ENCODE measurements around the gene CDHR2. TPM values are rescaled to one million over a fixed set of nuclear protein-coding genes. Genes with fewer than 3 reads are reported as not detected.
A peak's percentile ranks its signal among the peaks of the same experiment; 100 is the strongest.
"Not testable (repeated sequence)": the region's sequence is repeated elsewhere in the genome, so short reads cannot be mapped to it uniquely, and the experiment has no call there.

Gene CDHR2
- total RNA-seq, 1 donor from 2014 or later: 0.64 TPM

- Mint-ChIP-seq H3K27ac (no peak overlapping the region), H3K9me3 (peaks cover 7% of the 10 kb centered on the region), H3K27me3 (ENCODE audit: low read depth) (no peaks in the 10 kb centered on the region), H3K4me1 (ENCODE audit: low read depth) (no peaks in the 10 kb centered on the region), H3K4me3 (ENCODE audit: low read depth) (no peak overlapping the region), H3K36me3 (ENCODE audit: low read depth) (no peaks in the 10 kb centered on the region)
- DNase-seq (ENCODE audit: low spot score): no peak
- intact Hi-C loops (cut with micrococcal nuclease): no loop called here
Observed at GRCh38 chr5:176587398-176587797, 38.3 kb downstream of the CDHR2 start.

GRCh38 chr5:176588297-176588696 is 39.2 kb downstream of the CDHR2 start:
- H3K4me3 Mint-ChIP-seq (ENCODE audit: low read depth): no peak overlapping the region
- H3K27me3 Mint-ChIP-seq (ENCODE audit: low read depth): no peaks in the 10 kb centered on the region
- DNase-seq (ENCODE audit: low spot score): no peak
- no peak overlapping the region for H3K27ac Mint-ChIP-seq
- intact Hi-C loops (cut with micrococcal nuclease): no loop called here
- H3K36me3 Mint-ChIP-seq (ENCODE audit: low read depth): no peaks in the 10 kb centered on the region
- H3K4me1 Mint-ChIP-seq (ENCODE audit: low read depth): no peaks in the 10 kb centered on the region
- H3K9me3 Mint-ChIP-seq: peaks cover 7% of the 10 kb centered on the region

- no peaks in the 10 kb centered on the region for H3K27me3 Mint-ChIP-seq (ENCODE audit: low read depth)
- intact Hi-C loops (cut with micrococcal nuclease): no loop called here
- no peak for DNase-seq (ENCODE audit: low spot score)
- no peak overlapping the region for H3K4me3 Mint-ChIP-seq (ENCODE audit: low read depth)
- no peak overlapping the region for H3K27ac Mint-ChIP-seq
- no peaks in the 10 kb centered on the region for H3K4me1 Mint-ChIP-seq (ENCODE audit: low read depth)
- H3K9me3 Mint-ChIP-seq: peaks cover 7% of the 10 kb centered on the region
- H3K36me3 Mint-ChIP-seq (ENCODE audit: low read depth): no peaks in the 10 kb centered on the region
Observed at GRCh38 chr5:176589039-176589769, 40.1 kb downstream of the CDHR2 start.

- Mint-ChIP-seq H3K27ac (no peak overlapping the region), H3K4me1 (ENCODE audit: low read depth) (no peaks in the 10 kb centered on the region), H3K4me3 (ENCODE audit: low read depth) (no peak overlapping the region), H3K9me3 (peaks cover 5% of the 10 kb centered on the region), H3K36me3 (ENCODE audit: low read depth) (no peaks in the 10 kb centered on the region), H3K27me3 (ENCODE audit: low read depth) (peaks cover 2% of the 10 kb centered on the region)
- DNase-seq (ENCODE audit: low spot score): no peak
- intact Hi-C loops (cut with micrococcal nuclease): no loop called here
Observed at GRCh38 chr5:176590035-176590717, 41.0 kb downstream of the CDHR2 start.

- H3K4me1 Mint-ChIP-seq (ENCODE audit: low read depth); DNase-seq (ENCODE audit: low spot score); H3K27me3 Mint-ChIP-seq (ENCODE audit: low read depth); H3K4me3 Mint-ChIP-seq (ENCODE audit: low read depth); H3K27ac Mint-ChIP-seq; H3K9me3 Mint-ChIP-seq; H3K36me3 Mint-ChIP-seq (ENCODE audit: low read depth); intact Hi-C loops (cut with micrococcal nuclease): not testable (repeated sequence)
Observed at GRCh38 chr5:176591667-176592066, 42.5 kb downstream of the CDHR2 start.

- no peaks in the 10 kb centered on the region for H3K36me3 Mint-ChIP-seq (ENCODE audit: low read depth)
- DNase-seq (ENCODE audit: low spot score): no peak
- H3K9me3 Mint-ChIP-seq: no peaks in the 10 kb centered on the region
- H3K4me1 Mint-ChIP-seq (ENCODE audit: low read depth): no peaks in the 10 kb centered on the region
- H3K27me3 Mint-ChIP-seq (ENCODE audit: low read depth): peaks cover 2% of the 10 kb centered on the region
- intact Hi-C loops (cut with micrococcal nuclease): no loop called here
- no peak overlapping the region for H3K27ac Mint-ChIP-seq
- H3K4me3 Mint-ChIP-seq (ENCODE audit: low read depth): no peak overlapping the region
Observed at GRCh38 chr5:176592573-176592972, 43.4 kb downstream of the CDHR2 start.

- intact Hi-C loops (cut with micrococcal nuclease): no loop called here
- DNase-seq (ENCODE audit: low spot score): no peak
- Mint-ChIP-seq H3K4me1 (ENCODE audit: low read depth) (no peaks in the 10 kb centered on the region), H3K4me3 (ENCODE audit: low read depth) (no peak overlapping the region), H3K27ac (no peak overlapping the region), H3K27me3 (ENCODE audit: low read depth) (peaks cover 2% of the 10 kb centered on the region), H3K9me3 (no peaks in the 10 kb centered on the region), H3K36me3 (ENCODE audit: low read depth) (no peaks in the 10 kb centered on the region)
Observed at GRCh38 chr5:176593273-176593869, 44.2 kb downstream of the CDHR2 start.

- Mint-ChIP-seq H3K4me1 (ENCODE audit: low read depth) (no peaks in the 10 kb centered on the region), H3K9me3 (no peaks in the 10 kb centered on the region), H3K27ac (peak overlapping the region; percentile 7), H3K4me3 (ENCODE audit: low read depth) (no peak overlapping the region), H3K27me3 (ENCODE audit: low read depth) (peaks cover 4% of the 10 kb centered on the region), H3K36me3 (ENCODE audit: low read depth) (no peaks in the 10 kb centered on the region)
- intact Hi-C loops (cut with micrococcal nuclease): no loop called here
- no peak for DNase-seq (ENCODE audit: low spot score)
Observed at GRCh38 chr5:176594554-176594953, 45.4 kb downstream of the CDHR2 start.

GRCh38 chr5:176595386-176595943 is 46.3 kb downstream of the CDHR2 start:
- intact Hi-C loops (cut with micrococcal nuclease): loop anchor here (5.0 kb wide), 1 partner anchor 53 kb away; no protein-coding TSS in a partner anchor
- no peak for DNase-seq (ENCODE audit: low spot score)
- H3K36me3 Mint-ChIP-seq (ENCODE audit: low read depth): no peaks in the 10 kb centered on the region
- H3K9me3 Mint-ChIP-seq: no peaks in the 10 kb centered on the region
- peaks cover 4% of the 10 kb centered on the region for H3K27me3 Mint-ChIP-seq (ENCODE audit: low read depth)
- no peak overlapping the region for H3K4me3 Mint-ChIP-seq (ENCODE audit: low read depth)
- peaks cover 2% of the 10 kb centered on the region for H3K4me1 Mint-ChIP-seq (ENCODE audit: low read depth)
- no peak overlapping the region for H3K27ac Mint-ChIP-seq

GRCh38 chr5:176596069-176596644 is 47.0 kb downstream of the CDHR2 start:
- no peak for DNase-seq (ENCODE audit: low spot score)
- Mint-ChIP-seq H3K36me3 (ENCODE audit: low read depth) (no peaks in the 10 kb centered on the region), H3K4me3 (ENCODE audit: low read depth) (peak overlapping the region; percentile 73), H3K9me3 (no peaks in the 10 kb centered on the region), H3K27me3 (ENCODE audit: low read depth) (peaks cover 4% of the 10 kb centered on the region), H3K27ac (no peak overlapping the region), H3K4me1 (ENCODE audit: low read depth) (peaks cover 2% of the 10 kb centered on the region)
- intact Hi-C loops (cut with micrococcal nuclease): loop anchor here (2.0 to 5.0 kb wide), 3 partner anchors 21 to 179 kb away; partner anchors contain the start of gene CLTB

- peaks cover 4% of the 10 kb centered on the region for H3K27me3 Mint-ChIP-seq (ENCODE audit: low read depth)
- H3K4me3 Mint-ChIP-seq (ENCODE audit: low read depth): peak overlapping the region; percentile 73
- DNase-seq (ENCODE audit: low spot score): peak; percentile 52
- intact Hi-C loops (cut with micrococcal nuclease): loop anchor here (2.0 to 5.0 kb wide), 3 partner anchors 22 to 180 kb away; partner anchors contain the start of gene CLTB
- no peaks in the 10 kb centered on the region for H3K9me3 Mint-ChIP-seq
- H3K27ac Mint-ChIP-seq: no peak overlapping the region
- no peaks in the 10 kb centered on the region for H3K36me3 Mint-ChIP-seq (ENCODE audit: low read depth)
- H3K4me1 Mint-ChIP-seq (ENCODE audit: low read depth): peaks cover 2% of the 10 kb centered on the region
Observed at GRCh38 chr5:176596689-176597416, 47.7 kb downstream of the CDHR2 start.

All from activated T-helper 2 cell treated with anti-CD3 and anti-CD28 coated beads, Interferon-gamma antibody, Interleukin-2, Interleukin-4, amounts not matched to agents 10 μg/mL and 5 μg/mL and 100 μg/mL, durations not matched to agents 14 hours and 24 hours and 36 hours (primary cell).